WTC11 (cell line): Measurements from ENCODE around the gene OTOGL. TPM values are rescaled to one million over a fixed set of nuclear protein-coding genes. Genes with fewer than 3 reads are reported as not detected.

ENCODE experiments used
- ATAC-seq: fragments of 200-7000 bp; cut with Tn5 transposase; 2 replicates; pipeline ENCODE4 v1.10.0; 2021; ENCODE audit warnings: mild to moderate bottlenecking, moderate library complexity
- CTCF ChIA-PET: fragments of 300-600 bp; sonication (Branson Sonifier 250); formaldehyde crosslinking; loops from one replicate; lab custom pipeline; 2021; ENCODE audit warnings: antibody characterized with exemption; lab: Charles Lee
- POLR2A ChIA-PET: fragments of 350-600 bp; sonication (Branson Sonifier 250); formaldehyde crosslinking; loops from one replicate; lab custom pipeline; 2021; ENCODE audit warnings: antibody characterized with exemption; lab: Charles Lee
- DNase-seq: peaks from one replicate; pipeline ENCODE4 v3.0.0; 2021; ENCODE audit warnings: low spot score
- H3K27ac Mint-ChIP-seq: 2 replicates; pipeline ENCODE4 v1.8.0; 2021; ENCODE audit warnings: mixed read lengths
- H3K27me3 Mint-ChIP-seq: 2 replicates; pipeline ENCODE4 v1.8.0; 2021; ENCODE audit warnings: low read depth, mild to moderate bottlenecking, moderate library complexity, mixed read lengths
- H3K36me3 Mint-ChIP-seq: 2 replicates; pipeline ENCODE4 v1.8.0; 2021; ENCODE audit warnings: mixed read lengths
- H3K4me1 Mint-ChIP-seq: 2 replicates; pipeline ENCODE4 v1.8.0; 2022; ENCODE audit warnings: mixed read lengths
- H3K4me3 Mint-ChIP-seq: 2 replicates; pipeline ENCODE4 v1.8.0; 2021; ENCODE audit warnings: mild to moderate bottlenecking, moderate library complexity, mixed read lengths
- H3K9me3 Mint-ChIP-seq: 2 replicates; pipeline ENCODE4 v1.8.0; 2021; ENCODE audit warnings: mixed read lengths
- CBFB ChIP-seq: sonication (generic); formaldehyde crosslinking; IDR thresholded peaks from 2 replicates; pipeline ENCODE4 v1.8.1; 2022; ENCODE audit warnings: mild to moderate bottlenecking, low read depth, missing genetic modification reagents
- E2F4 ChIP-seq: sonication (generic); formaldehyde crosslinking; IDR thresholded peaks from 2 replicates; pipeline ENCODE4 v1.8.1; 2022; ENCODE audit warnings: low read depth, mild to moderate bottlenecking, moderate library complexity, missing genetic modification reagents, borderline replicate concordance
- E2F5 ChIP-seq: sonication (generic); formaldehyde crosslinking; IDR thresholded peaks from 2 replicates; pipeline ENCODE4 v1.8.1; 2022; ENCODE audit warnings: mild to moderate bottlenecking, moderate library complexity, missing genetic modification reagents
- ERG ChIP-seq: fragments of 250-450 bp; sonication (Bioruptor Pico); IDR thresholded peaks from 2 replicates; pipeline ENCODE4 v1.8.0; 2021; ENCODE audit warnings: mild to moderate bottlenecking
- FOXJ3 ChIP-seq: sonication (generic); formaldehyde crosslinking; IDR thresholded peaks from 2 replicates; pipeline ENCODE4 v1.9.0; 2021; ENCODE audit warnings: missing genetic modification reagents, mild to moderate bottlenecking, borderline replicate concordance
- FOXP1 ChIP-seq: sonication (generic); formaldehyde crosslinking; IDR thresholded peaks from 2 replicates; pipeline ENCODE4 v1.8.0; 2022; ENCODE audit warnings: missing genetic modification reagents, mild to moderate bottlenecking, moderate library complexity, borderline replicate concordance
- GRHL2 ChIP-seq: fragments of 250-450 bp; sonication (Bioruptor Pico); IDR thresholded peaks from 2 replicates; pipeline ENCODE4 v1.8.0; 2022; ENCODE audit warnings: mild to moderate bottlenecking, moderate library complexity; ENCODE audit not compliant: insufficient replicate concordance, severe bottlenecking
- GTF2I ChIP-seq: fragments of 250-450 bp; sonication (Bioruptor Pico); conservative IDR thresholded peaks from 2 replicates; pipeline ENCODE4 v1.4.0; 2021; ENCODE audit warnings: mild to moderate bottlenecking
- MYBL2 ChIP-seq: sonication (generic); formaldehyde crosslinking; IDR thresholded peaks from 2 replicates; pipeline ENCODE4 v1.8.1; 2023; ENCODE audit warnings: mild to moderate bottlenecking, moderate library complexity, missing genetic modification reagents
- NFE2L1 ChIP-seq: sonication (generic); formaldehyde crosslinking; IDR thresholded peaks from 2 replicates; pipeline ENCODE4 v1.8.1; 2023; ENCODE audit warnings: missing genetic modification reagents
- NFYB ChIP-seq: sonication (generic); formaldehyde crosslinking; conservative IDR thresholded peaks from 2 replicates; pipeline ENCODE4 v1.8.0; 2022; ENCODE audit warnings: low read depth, missing genetic modification reagents
- NR1H2 ChIP-seq: sonication (generic); formaldehyde crosslinking; IDR thresholded peaks from 2 replicates; pipeline ENCODE4 v1.9.0; 2021; ENCODE audit warnings: mild to moderate bottlenecking, moderate library complexity, missing genetic modification reagents
- NR2C2 ChIP-seq: sonication (generic); formaldehyde crosslinking; IDR thresholded peaks from 2 replicates; pipeline ENCODE4 v1.8.0; 2022; ENCODE audit warnings: mild to moderate bottlenecking, missing genetic modification reagents
- OVOL2 ChIP-seq: fragments of 250-450 bp; sonication (Bioruptor Pico); IDR thresholded peaks from 2 replicates; pipeline ENCODE4 v1.9.0; 2021; ENCODE audit warnings: mild to moderate bottlenecking, borderline replicate concordance
- RELA ChIP-seq: sonication (generic); formaldehyde crosslinking; IDR thresholded peaks from 2 replicates; pipeline ENCODE4 v1.8.1; 2022; ENCODE audit warnings: missing genetic modification reagents, mild to moderate bottlenecking, borderline replicate concordance
- SP1 ChIP-seq: sonication (generic); formaldehyde crosslinking; conservative IDR thresholded peaks from 2 replicates; pipeline ENCODE4 v1.8.1; 2022; ENCODE audit warnings: missing genetic modification reagents
- ZNF219 ChIP-seq: sonication (generic); formaldehyde crosslinking; IDR thresholded peaks from 2 replicates; pipeline ENCODE4 v1.8.0; 2023; ENCODE audit warnings: missing genetic modification reagents, mild to moderate bottlenecking, borderline replicate concordance
- ZNF423 ChIP-seq: fragments of 250-450 bp; sonication (Bioruptor Pico); IDR thresholded peaks from 2 replicates; pipeline ENCODE4 v2.1.2; 2022; ENCODE audit warnings: mild to moderate bottlenecking, moderate library complexity
- ZNF671 ChIP-seq: fragments of 250-450 bp; sonication (Bioruptor Pico); IDR thresholded peaks from 2 replicates; pipeline ENCODE4 v1.8.0; 2021; ENCODE audit warnings: mild to moderate bottlenecking
- total RNA-seq: library from RNA; stranded (reverse); gene quantifications from 3 replicates; pipeline ENCODE4 v1.2.3, GENCODE V29; 2021
- TF ChIP-seq, protein P1 (sequence below): fragments of 250-450 bp; sonication (Bioruptor Pico); IDR thresholded peaks from 2 replicates; pipeline ENCODE4 v1.9.0; 2021; ENCODE audit warnings: mild to moderate bottlenecking, borderline replicate concordance
- TF ChIP-seq, protein P2 (sequence below): sonication (generic); formaldehyde crosslinking; IDR thresholded peaks from 2 replicates; pipeline ENCODE4 v1.8.0; 2022; ENCODE audit warnings: mild to moderate bottlenecking, missing genetic modification reagents
- TF ChIP-seq, protein P3 (sequence below): sonication (generic); formaldehyde crosslinking; IDR thresholded peaks from 2 replicates; pipeline ENCODE4 v1.8.1; 2023; ENCODE audit warnings: mild to moderate bottlenecking, missing genetic modification reagents

OTOGL gene
- total RNA-seq, 1 experiment from 2014 or later: 0.55 TPM

DNA sequence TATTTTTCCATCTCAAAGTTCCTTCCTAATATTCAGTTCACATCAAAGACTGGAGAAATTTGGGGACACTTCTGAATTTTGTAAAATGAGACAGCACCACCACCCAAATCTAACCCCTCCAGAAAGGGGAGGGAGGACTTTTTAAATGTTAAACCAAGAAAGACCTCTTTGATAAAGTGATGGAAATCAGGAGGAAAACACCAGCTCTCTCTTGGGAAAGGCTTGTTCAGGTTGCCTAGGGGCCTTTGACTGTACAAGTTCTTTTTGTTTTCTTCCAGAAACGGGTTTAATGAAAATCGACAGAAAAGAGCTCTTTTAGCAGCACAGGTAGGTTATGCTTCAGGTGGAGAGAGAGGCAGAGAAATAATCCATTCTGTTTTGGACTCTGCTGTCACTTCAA, 112.3 kb downstream of the OTOGL start (continued):
- no peak for TF ChIP-seq E2F5
- no peak for TF ChIP-seq ZNF671 (CRISPR knock-in tag)
- no peak for TF ChIP-seq E2F4 (CRISPR knock-in tag)
- TF ChIP-seq, protein P1, sequence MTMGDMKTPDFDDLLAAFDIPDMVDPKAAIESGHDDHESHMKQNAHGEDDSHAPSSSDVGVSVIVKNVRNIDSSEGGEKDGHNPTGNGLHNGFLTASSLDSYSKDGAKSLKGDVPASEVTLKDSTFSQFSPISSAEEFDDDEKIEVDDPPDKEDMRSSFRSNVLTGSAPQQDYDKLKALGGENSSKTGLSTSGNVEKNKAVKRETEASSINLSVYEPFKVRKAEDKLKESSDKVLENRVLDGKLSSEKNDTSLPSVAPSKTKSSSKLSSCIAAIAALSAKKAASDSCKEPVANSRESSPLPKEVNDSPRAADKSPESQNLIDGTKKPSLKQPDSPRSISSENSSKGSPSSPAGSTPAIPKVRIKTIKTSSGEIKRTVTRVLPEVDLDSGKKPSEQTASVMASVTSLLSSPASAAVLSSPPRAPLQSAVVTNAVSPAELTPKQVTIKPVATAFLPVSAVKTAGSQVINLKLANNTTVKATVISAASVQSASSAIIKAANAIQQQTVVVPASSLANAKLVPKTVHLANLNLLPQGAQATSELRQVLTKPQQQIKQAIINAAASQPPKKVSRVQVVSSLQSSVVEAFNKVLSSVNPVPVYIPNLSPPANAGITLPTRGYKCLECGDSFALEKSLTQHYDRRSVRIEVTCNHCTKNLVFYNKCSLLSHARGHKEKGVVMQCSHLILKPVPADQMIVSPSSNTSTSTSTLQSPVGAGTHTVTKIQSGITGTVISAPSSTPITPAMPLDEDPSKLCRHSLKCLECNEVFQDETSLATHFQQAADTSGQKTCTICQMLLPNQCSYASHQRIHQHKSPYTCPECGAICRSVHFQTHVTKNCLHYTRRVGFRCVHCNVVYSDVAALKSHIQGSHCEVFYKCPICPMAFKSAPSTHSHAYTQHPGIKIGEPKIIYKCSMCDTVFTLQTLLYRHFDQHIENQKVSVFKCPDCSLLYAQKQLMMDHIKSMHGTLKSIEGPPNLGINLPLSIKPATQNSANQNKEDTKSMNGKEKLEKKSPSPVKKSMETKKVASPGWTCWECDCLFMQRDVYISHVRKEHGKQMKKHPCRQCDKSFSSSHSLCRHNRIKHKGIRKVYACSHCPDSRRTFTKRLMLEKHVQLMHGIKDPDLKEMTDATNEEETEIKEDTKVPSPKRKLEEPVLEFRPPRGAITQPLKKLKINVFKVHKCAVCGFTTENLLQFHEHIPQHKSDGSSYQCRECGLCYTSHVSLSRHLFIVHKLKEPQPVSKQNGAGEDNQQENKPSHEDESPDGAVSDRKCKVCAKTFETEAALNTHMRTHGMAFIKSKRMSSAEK (CRISPR knock-in tag): no peak
- TF ChIP-seq SP1 (CRISPR knock-in tag): no peak
- TF ChIP-seq CBFB (CRISPR knock-in tag): no peak

DNA sequence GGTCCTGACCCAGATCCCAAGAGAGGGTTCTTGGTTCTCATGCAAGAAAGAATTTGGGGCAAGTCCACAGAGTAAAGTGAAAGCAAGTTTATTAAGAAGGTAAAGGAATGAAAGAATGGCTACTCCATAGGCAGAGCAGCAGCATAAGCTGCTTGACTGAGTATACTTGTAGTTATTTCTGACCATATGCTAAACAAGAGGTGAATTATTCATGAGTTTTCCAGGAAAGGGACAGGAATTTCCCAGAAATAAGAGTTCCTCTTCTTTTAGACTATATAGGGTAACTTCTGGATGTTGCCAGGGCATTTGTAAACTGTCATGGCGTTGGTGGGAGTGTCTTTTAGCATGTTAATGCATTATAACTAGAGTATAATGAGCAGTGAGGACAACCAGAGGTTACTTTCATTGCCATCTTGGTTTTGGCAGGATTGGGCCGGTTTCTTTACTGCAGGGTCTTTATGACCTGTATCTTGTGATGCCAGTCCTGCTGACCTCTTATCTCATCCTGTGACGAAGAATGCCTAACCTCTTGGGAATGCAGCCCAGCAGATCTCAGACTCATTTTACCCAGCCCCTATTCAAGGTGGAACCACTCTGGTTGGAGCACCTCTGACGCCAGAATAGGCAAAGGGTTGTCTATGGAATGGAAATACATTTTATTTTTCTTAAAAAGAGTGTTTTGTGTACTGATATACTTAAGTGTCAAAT, 113.8 kb downstream of the OTOGL start:
- no peaks in the 10 kb centered on the region for H3K36me3 Mint-ChIP-seq
- ChIA-PET POLR2A (no interaction called here), CTCF (no interaction called here)
- no peak overlapping the region for H3K27ac Mint-ChIP-seq
- H3K27me3 Mint-ChIP-seq: no peaks in the 10 kb centered on the region
- TF ChIP-seq, protein P2, sequence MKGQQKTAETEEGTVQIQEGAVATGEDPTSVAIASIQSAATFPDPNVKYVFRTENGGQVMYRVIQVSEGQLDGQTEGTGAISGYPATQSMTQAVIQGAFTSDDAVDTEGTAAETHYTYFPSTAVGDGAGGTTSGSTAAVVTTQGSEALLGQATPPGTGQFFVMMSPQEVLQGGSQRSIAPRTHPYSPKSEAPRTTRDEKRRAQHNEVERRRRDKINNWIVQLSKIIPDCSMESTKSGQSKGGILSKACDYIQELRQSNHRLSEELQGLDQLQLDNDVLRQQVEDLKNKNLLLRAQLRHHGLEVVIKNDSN (CRISPR knock-in tag): no peak
- TF ChIP-seq FOXP1 (CRISPR knock-in tag) (no peak), MYBL2 (CRISPR knock-in tag) (no peak), NFE2L1 (no peak), ZNF219 (CRISPR knock-in tag) (no peak)
- ATAC-seq: no peak
- no peak overlapping the region for H3K4me3 Mint-ChIP-seq
- peaks cover 40% of the 10 kb centered on the region for H3K4me1 Mint-ChIP-seq
- no peak for DNase-seq
- H3K9me3 Mint-ChIP-seq: no peaks in the 10 kb centered on the region

DNA sequence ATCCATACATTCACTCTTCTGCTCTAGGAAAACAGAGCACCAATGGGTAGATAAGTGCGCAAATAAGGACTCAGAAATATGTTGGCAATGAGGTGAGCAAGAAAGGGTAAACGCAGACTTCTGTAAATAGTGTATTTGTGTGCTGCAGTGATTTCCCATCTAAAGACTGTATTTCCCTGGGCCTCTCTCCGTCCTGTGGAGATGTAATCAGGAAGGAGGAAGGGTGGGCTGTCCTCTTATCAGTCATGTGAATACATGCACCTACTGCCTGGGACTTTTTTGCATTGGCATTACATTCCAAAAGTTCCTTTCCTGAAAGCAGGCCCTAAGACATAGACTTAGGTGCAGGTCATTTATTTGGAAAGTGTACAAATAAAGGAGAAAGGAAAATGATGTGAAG, 114.5 kb downstream of the OTOGL start:
- H3K27me3 Mint-ChIP-seq: no peaks in the 10 kb centered on the region
- no peaks in the 10 kb centered on the region for H3K9me3 Mint-ChIP-seq
- no peak overlapping the region for H3K4me3 Mint-ChIP-seq
- ATAC-seq: peak; percentile 47; the same call in 1 of the 2 replicates
- CTCF ChIA-PET: no interaction called here
- H3K27ac Mint-ChIP-seq: no peak overlapping the region; the same call in 1 of the 2 replicates
- DNase-seq: no peak
- POLR2A ChIA-PET: no interaction called here
- no peaks in the 10 kb centered on the region for H3K36me3 Mint-ChIP-seq
- peaks cover 40% of the 10 kb centered on the region for H3K4me1 Mint-ChIP-seq
- TF ChIP-seq NR1H2 (CRISPR knock-in tag) (no peak), GRHL2 (CRISPR knock-in tag) (no peak), ERG (no peak), OVOL2 (CRISPR knock-in tag) (no peak), FOXP1 (CRISPR knock-in tag) (no peak), FOXJ3 (CRISPR knock-in tag) (no peak), NR2C2 (no peak), RELA (no peak), NFYB (CRISPR knock-in tag) (no peak), GTF2I (no peak), ZNF423 (CRISPR knock-in tag) (no peak)
- TF ChIP-seq, protein P3, sequence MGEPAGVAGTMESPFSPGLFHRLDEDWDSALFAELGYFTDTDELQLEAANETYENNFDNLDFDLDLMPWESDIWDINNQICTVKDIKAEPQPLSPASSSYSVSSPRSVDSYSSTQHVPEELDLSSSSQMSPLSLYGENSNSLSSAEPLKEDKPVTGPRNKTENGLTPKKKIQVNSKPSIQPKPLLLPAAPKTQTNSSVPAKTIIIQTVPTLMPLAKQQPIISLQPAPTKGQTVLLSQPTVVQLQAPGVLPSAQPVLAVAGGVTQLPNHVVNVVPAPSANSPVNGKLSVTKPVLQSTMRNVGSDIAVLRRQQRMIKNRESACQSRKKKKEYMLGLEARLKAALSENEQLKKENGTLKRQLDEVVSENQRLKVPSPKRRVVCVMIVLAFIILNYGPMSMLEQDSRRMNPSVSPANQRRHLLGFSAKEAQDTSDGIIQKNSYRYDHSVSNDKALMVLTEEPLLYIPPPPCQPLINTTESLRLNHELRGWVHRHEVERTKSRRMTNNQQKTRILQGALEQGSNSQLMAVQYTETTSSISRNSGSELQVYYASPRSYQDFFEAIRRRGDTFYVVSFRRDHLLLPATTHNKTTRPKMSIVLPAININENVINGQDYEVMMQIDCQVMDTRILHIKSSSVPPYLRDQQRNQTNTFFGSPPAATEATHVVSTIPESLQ (CRISPR knock-in tag): no peak
